PFSK-1 (cell line): ENCODE data around the gene NUBPL.

Experiments used
- FOXP2 ChIP-seq: optimal IDR thresholded peaks from 2 replicates; pipeline ENCODE3; 2011; ENCODE audit warnings: borderline replicate concordance, control low read depth, inconsistent platforms; ENCODE audit not compliant: insufficient read depth; ENCODE audit errors: extremely low read length, extremely low read depth
- POLR2AphosphoS5 ChIP-seq: IDR thresholded peaks from 2 replicates; pipeline ENCODE4 v1.6.1; 2012; ENCODE audit warnings: low read depth, mild to moderate bottlenecking, control low read depth, low read length, moderate library complexity
- SIN3A ChIP-seq: IDR thresholded peaks from 2 replicates; pipeline ENCODE4 v1.6.1; 2012; ENCODE audit warnings: mild to moderate bottlenecking, low read length, moderate library complexity, borderline replicate concordance; ENCODE audit not compliant: insufficient read depth
- TAF1 ChIP-seq: IDR thresholded peaks from 2 replicates; pipeline ENCODE4 v1.6.1; 2012; ENCODE audit warnings: low read length, control low read depth, borderline replicate concordance; ENCODE audit not compliant: insufficient read depth
- TF ChIP-seq, protein P1 (sequence below), 2 experiments: IDR thresholded peaks; 2 replicates each; pipeline versions ENCODE4 v1.6.1 to v1.8.0; 2011 to 2012; ENCODE audit warnings: low read depth in 2 of 2, low read length in 2 of 2, control low read depth in 1 of 2, inconsistent platforms in 1 of 2, mild to moderate bottlenecking in 1 of 2, moderate library complexity in 1 of 2; ENCODE audit not compliant: insufficient read depth in 1 of 2

NUBPL gene

DNA sequence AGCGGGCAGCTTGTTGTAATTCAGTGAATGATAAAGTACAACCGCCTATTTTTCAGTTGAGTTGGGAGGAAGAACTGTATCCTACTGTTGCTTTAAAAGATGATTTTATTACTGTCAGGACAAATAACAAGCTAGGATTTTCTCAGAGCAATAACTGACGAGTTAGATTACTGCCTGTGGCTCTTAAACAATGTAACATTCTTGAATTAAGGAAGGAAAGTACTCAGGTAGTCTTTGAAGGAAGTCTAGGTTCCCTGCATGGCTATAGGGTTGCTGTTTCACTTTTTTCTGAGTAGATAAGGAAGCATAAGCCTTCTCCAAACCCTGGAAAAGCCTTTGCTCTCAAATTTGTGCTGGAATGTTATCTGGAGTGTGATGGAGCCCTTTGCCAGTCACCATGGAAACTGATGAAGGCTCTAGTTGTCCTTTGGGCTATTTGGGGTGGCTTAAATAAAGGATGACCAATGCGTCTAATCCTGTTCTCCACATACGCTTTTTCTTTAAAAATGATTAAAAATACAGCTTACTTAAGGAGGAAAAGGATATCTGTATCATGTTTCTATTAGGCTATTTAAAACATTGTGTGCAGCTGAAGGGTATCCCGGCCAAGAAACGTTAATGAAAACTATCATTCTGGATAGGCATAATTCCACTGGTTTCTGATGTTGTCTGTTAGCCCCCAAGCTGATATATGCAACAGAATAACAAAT is 17.7 kb downstream of the NUBPL start:
- no peak for TF ChIP-seq SIN3A
- TF ChIP-seq, protein P1, sequence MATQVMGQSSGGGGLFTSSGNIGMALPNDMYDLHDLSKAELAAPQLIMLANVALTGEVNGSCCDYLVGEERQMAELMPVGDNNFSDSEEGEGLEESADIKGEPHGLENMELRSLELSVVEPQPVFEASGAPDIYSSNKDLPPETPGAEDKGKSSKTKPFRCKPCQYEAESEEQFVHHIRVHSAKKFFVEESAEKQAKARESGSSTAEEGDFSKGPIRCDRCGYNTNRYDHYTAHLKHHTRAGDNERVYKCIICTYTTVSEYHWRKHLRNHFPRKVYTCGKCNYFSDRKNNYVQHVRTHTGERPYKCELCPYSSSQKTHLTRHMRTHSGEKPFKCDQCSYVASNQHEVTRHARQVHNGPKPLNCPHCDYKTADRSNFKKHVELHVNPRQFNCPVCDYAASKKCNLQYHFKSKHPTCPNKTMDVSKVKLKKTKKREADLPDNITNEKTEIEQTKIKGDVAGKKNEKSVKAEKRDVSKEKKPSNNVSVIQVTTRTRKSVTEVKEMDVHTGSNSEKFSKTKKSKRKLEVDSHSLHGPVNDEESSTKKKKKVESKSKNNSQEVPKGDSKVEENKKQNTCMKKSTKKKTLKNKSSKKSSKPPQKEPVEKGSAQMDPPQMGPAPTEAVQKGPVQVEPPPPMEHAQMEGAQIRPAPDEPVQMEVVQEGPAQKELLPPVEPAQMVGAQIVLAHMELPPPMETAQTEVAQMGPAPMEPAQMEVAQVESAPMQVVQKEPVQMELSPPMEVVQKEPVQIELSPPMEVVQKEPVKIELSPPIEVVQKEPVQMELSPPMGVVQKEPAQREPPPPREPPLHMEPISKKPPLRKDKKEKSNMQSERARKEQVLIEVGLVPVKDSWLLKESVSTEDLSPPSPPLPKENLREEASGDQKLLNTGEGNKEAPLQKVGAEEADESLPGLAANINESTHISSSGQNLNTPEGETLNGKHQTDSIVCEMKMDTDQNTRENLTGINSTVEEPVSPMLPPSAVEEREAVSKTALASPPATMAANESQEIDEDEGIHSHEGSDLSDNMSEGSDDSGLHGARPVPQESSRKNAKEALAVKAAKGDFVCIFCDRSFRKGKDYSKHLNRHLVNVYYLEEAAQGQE (IDR thresholded peaks at IDR 0.05; ENCODE audit: insufficient read depth in 1 of 2, low read depth in 2 of 2, low read length in 2 of 2) = no peak
- TF ChIP-seq POLR2AphosphoS5 = no peak
- no peak for TF ChIP-seq TAF1
- no peak for TF ChIP-seq FOXP2

DNA sequence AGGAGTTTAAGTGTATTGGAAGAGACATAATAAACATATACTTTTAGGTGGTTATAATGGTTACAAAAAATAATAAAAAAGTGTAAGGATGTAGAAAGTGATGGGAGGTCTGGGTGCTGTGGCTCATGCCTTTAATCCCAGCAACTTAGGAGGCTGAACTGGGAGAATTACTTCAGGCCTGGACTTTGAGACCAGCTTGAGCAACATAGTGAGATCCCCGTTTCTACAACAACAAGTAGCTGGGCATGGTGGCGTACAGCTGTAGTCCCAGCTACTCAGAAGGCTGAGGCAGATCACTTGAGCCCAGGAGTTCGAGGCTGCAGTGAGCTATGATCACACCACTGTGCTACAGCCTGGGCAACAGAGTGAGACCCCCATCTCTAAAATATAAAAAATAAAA is 19.0 kb downstream of the NUBPL start:
- TF ChIP-seq, protein P1 (IDR thresholded peaks at IDR 0.05; ENCODE audit: insufficient read depth in 1 of 2, low read depth in 2 of 2, low read length in 2 of 2) = no peak
- no peak for TF ChIP-seq FOXP2
- no peak for TF ChIP-seq POLR2AphosphoS5
- no peak for TF ChIP-seq TAF1
- no peak for TF ChIP-seq SIN3A

DNA sequence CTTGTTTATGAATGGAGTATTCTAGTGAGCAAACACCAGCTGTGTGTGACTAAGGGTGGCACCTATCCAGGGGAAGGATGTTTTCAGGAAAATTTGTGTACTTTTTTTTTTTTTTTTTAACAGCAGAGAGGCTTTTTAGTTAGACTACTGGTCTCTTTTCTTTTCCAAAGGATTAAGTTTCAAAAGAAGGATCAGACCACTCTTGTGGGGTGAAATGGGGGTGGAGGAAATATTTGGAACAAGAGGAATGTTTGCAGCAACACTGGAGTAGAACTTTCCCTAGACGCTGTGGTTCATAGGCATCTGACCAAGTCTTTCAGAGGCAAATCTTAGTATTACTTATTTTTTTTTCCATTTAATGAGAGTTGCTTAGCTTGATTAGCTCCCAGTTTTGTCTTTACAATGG is 21.1 kb downstream of the NUBPL start:
- TF ChIP-seq TAF1 = no peak
- TF ChIP-seq SIN3A = no peak
- no peak for TF ChIP-seq POLR2AphosphoS5
- TF ChIP-seq, protein P1 (IDR thresholded peaks at IDR 0.05; ENCODE audit: insufficient read depth in 1 of 2, low read depth in 2 of 2, low read length in 2 of 2) = no peak
- TF ChIP-seq FOXP2 = no peak

DNA sequence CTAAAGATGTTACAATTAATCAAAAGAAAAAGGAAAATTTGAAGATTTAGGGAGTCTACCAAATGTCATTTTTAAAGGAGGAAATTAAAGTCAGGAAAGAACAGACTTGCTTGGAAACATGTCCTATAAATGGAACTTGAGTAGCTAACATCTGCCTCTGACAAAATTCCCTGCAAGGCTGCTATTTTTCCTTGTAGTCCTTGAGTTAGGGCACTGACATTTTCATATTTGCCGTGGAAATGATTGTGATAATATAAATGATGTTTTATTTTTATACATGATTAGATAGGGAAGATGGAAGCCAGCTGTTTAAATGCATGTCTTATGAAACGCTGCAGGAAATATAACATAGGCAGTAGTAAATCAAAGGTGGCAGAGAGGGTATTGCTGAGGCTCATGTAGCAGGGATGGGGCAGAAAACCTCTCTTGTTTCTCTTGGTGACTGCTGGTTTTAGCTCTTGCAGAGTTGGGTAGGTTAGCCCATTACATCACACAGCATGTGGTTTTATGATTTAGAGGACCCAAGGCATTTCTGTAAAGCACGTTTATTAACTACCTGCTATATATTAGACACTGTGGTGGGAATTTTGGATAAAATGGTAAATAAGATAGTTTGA is 21.7 kb downstream of the NUBPL start:
- no peak for TF ChIP-seq POLR2AphosphoS5
- TF ChIP-seq, protein P1 (IDR thresholded peaks at IDR 0.05; ENCODE audit: insufficient read depth in 1 of 2, low read depth in 2 of 2, low read length in 2 of 2) = no peak
- no peak for TF ChIP-seq TAF1
- TF ChIP-seq SIN3A = no peak
- TF ChIP-seq FOXP2 = no peak

DNA sequence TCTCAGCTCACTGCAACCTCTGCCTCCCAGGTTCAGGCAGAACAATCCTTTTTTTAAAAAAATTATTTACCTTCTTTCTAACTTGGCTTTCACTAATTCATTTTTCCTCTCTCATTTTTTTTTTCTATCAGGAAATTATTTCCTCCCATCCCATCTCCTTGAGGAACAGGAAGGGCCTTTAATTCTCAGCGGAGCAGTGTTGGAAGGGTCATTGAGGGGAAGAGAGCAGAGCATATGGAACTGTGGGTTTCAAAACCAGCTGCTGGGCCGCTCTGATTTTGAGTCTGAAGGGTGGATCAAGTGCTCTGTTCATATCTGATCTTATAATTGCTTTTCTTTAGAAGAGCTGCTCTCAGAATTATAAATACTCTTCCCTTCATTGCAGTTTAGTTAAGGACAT is 29.0 kb downstream of the NUBPL start:
- TF ChIP-seq TAF1 (no peak), FOXP2 (no peak), POLR2AphosphoS5 (no peak), SIN3A (no peak)
- TF ChIP-seq, protein P1 (IDR thresholded peaks at IDR 0.05; ENCODE audit: insufficient read depth in 1 of 2, low read depth in 2 of 2, low read length in 2 of 2) = no peak
